Aorta (tissue), 5 donors: ENCODE measurements around the gene MAN2A1. TPM values are rescaled to one million over a fixed set of nuclear protein-coding genes. Genes with fewer than 3 reads are reported as not detected.

ENCODE experiments used
- ATAC-seq: fragments of 200-7000 bp; cut with Tn5 transposase; one replicate; pipeline ENCODE4 v1.9.1; 2022; ENCODE audit warnings: moderate library complexity; ENCODE audit not compliant: low FRiP score
- DNase-seq, 2 donors: peaks; one replicate each; pipeline ENCODE4 v3.0.0-alpha.2; 2020
- H3K27ac ChIP-seq, 2 donors: one replicate each; pipeline ENCODE4 v1.5.1; 2013; ENCODE audit warnings: low read length in 2 of 2, mild to moderate bottlenecking in 2 of 2, moderate library complexity in 2 of 2, control low read depth in 1 of 2, inconsistent platforms in 1 of 2, low read depth in 1 of 2
- H3K27me3 ChIP-seq, 2 donors: one replicate each; pipeline ENCODE4 v1.6.1; 2013; ENCODE audit warnings: control low read depth in 1 of 2, low read length in 1 of 2, mild to moderate bottlenecking in 1 of 2, moderate library complexity in 1 of 2; ENCODE audit not compliant: insufficient read depth in 2 of 2, control insufficient read depth in 1 of 2
- H3K36me3 ChIP-seq, 2 donors: one replicate each; pipeline ENCODE4 v1.6.1; 2013; ENCODE audit warnings: control low read depth in 1 of 2, low read length in 1 of 2, mild to moderate bottlenecking in 1 of 2; ENCODE audit not compliant: insufficient read depth in 2 of 2, control insufficient read depth in 1 of 2
- H3K4me1 ChIP-seq, 2 donors: one replicate each; pipeline ENCODE4 v1.6.1; 2013; ENCODE audit warnings: low read length in 2 of 2, control low read depth in 1 of 2, mild to moderate bottlenecking in 1 of 2, moderate library complexity in 1 of 2; ENCODE audit not compliant: insufficient read depth in 2 of 2, control insufficient read depth in 1 of 2
- H3K4me3 ChIP-seq, 2 donors: one replicate each; pipeline ENCODE4 v1.5.1; 2013; ENCODE audit warnings: low read length in 2 of 2, control low read depth in 1 of 2, mild to moderate bottlenecking in 1 of 2
- H3K9me3 ChIP-seq: one replicate; pipeline ENCODE4 v1.6.1; 2013; ENCODE audit warnings: mild to moderate bottlenecking, low read length; ENCODE audit not compliant: control insufficient read depth
- WGBS, 2 donors: extraction: QIAGEN DNeasy Blood & Tissue Kit; methylation state at CpG; one replicate each; pipeline ENCODE4 v1.1.7; 2013; 5-methylcytosine and 5-hydroxymethylcytosine counted together
- intact Hi-C, 2 donors: fragments of 100-400 bp; cut with DNase I; formaldehyde crosslinking; loops; one replicate each; pipeline versions ENCODE4 v1.14.2 to v1.15.0; 2022
- polyA plus RNA-seq, 2 donors: library from polyadenylated mRNA; stranded (reverse); fragments of 200-250 nt; gene quantifications; one replicate each; pipeline ENCODE4 v1.2.3, GENCODE V29; 2013
- total RNA-seq, 2 donors: library from RNA; stranded (reverse); fragmentation: NEBNext Ultra II Directional; extraction: Animal tissue kit (Norgen Biotek cat#: 25700); gene quantifications; one replicate each; pipeline ENCODE4 v1.2.1, GENCODE V29; 2021
- donor health status: healthy with polysubstance abuse.
- donor health status: Bipolar disorder and iron deficiency.
- donor health status: DM: no; HTN: no; CAD: no.
- donor health status: DM: no; HTN: no; CAD: no.
- donor health status: DM: yes; HTN: yes; CAD: no.

Gene MAN2A1
- total and polyA plus RNA-seq, 4 donors = 14.5 to 69.7 (median 40.6) TPM

GRCh38 chr5:109868737-109869136 lies 179.0 kb downstream of the MAN2A1 start:
- no peak overlapping the region for H3K27ac ChIP-seq
- ATAC-seq (no peak), DNase-seq (no peak)
- no peaks in the 10 kb centered on the region for H3K27me3 ChIP-seq
- no peaks in the 10 kb centered on the region for H3K9me3 ChIP-seq
- intact Hi-C loops = no loop called here
- 81 to 82% methylated on average over 2 of the region's 2 CpGs for WGBS, 2 donors
- H3K4me3 ChIP-seq = no peak overlapping the region
- peaks cover 2 to 6% of the 10 kb centered on the region in 2 donors for H3K36me3 ChIP-seq
- peaks cover 0 to 1% of the 10 kb centered on the region in 2 donors for H3K4me1 ChIP-seq

- Histone ChIP-seq H3K36me3 (peaks cover 0 to 2% of the 10 kb centered on the region in 2 donors), H3K27ac (no peak overlapping the region), H3K4me1 (peaks cover 0 to 1% of the 10 kb centered on the region in 2 donors), H3K4me3 (no peak overlapping the region), H3K27me3 (no peaks in the 10 kb centered on the region), H3K9me3 (no peaks in the 10 kb centered on the region)
- ATAC-seq (no peak), DNase-seq (no peak)
- 97 to 98% methylated on average over 4 of the region's 4 CpGs for WGBS, 2 donors
- intact Hi-C loops = no loop called here
These were observed 184.0 kb downstream of the MAN2A1 start for GRCh38 chr5:109873687-109874086.

GRCh38 chr5:109874108-109874507 lies 184.4 kb downstream of the MAN2A1 start:
- no peak overlapping the region for H3K27ac ChIP-seq
- 95 to 97% methylated on average over 2 of the region's 2 CpGs for WGBS, 2 donors
- no peaks in the 10 kb centered on the region for H3K27me3 ChIP-seq
- DNase-seq (no peak), ATAC-seq (no peak)
- H3K9me3 ChIP-seq = no peaks in the 10 kb centered on the region
- H3K36me3 ChIP-seq = peaks cover 0 to 2% of the 10 kb centered on the region in 2 donors
- peaks cover 0 to 1% of the 10 kb centered on the region in 2 donors for H3K4me1 ChIP-seq
- H3K4me3 ChIP-seq = no peak overlapping the region
- intact Hi-C loops = no loop called here

- ATAC-seq (no peak), DNase-seq (no peak)
- intact Hi-C loops = no loop called here
- Histone ChIP-seq H3K27me3 (no peaks in the 10 kb centered on the region), H3K4me3 (no peak overlapping the region), H3K9me3 (no peaks in the 10 kb centered on the region), H3K27ac (no peak overlapping the region), H3K36me3 (peaks cover 0 to 1% of the 10 kb centered on the region in 2 donors), H3K4me1 (peaks cover 0 to under 1% of the 10 kb centered on the region in 2 donors)
- WGBS, 2 donors = 88 to 89% methylated on average over 6 of the region's 6 CpGs
These were observed 186.5 kb downstream of the MAN2A1 start for GRCh38 chr5:109876030-109876725.

- WGBS, 2 donors = 85 to 89% methylated on average over 10 of the region's 10 CpGs
- Histone ChIP-seq H3K36me3 (no peaks in the 10 kb centered on the region), H3K27ac (no peak overlapping the region), H3K27me3 (no peaks in the 10 kb centered on the region), H3K4me1 (no peaks in the 10 kb centered on the region), H3K4me3 (no peak overlapping the region), H3K9me3 (no peaks in the 10 kb centered on the region)
- intact Hi-C loops = no loop called here
- DNase-seq (no peak), ATAC-seq (no peak)
These were observed 187.4 kb downstream of the MAN2A1 start for GRCh38 chr5:109876941-109877669.

GRCh38 chr5:109877670-109878045 lies 187.9 kb downstream of the MAN2A1 start:
- Histone ChIP-seq H3K27ac (no peak overlapping the region), H3K4me3 (no peak overlapping the region), H3K9me3 (no peaks in the 10 kb centered on the region), H3K36me3 (no peaks in the 10 kb centered on the region), H3K27me3 (no peaks in the 10 kb centered on the region), H3K4me1 (no peaks in the 10 kb centered on the region)
- intact Hi-C loops = no loop called here
- ATAC-seq = no peak
- no peak for DNase-seq
- WGBS, 2 donors = 96% methylated on average over 6 of the region's 6 CpGs

- H3K36me3 ChIP-seq = no peaks in the 10 kb centered on the region
- no peak overlapping the region for H3K4me3 ChIP-seq
- intact Hi-C loops = no loop called here
- H3K27me3 ChIP-seq = no peaks in the 10 kb centered on the region
- no peaks in the 10 kb centered on the region for H3K4me1 ChIP-seq
- WGBS, 2 donors = 93 to 94% methylated on average over 5 of the region's 5 CpGs
- ATAC-seq (no peak), DNase-seq (no peak)
- no peak overlapping the region for H3K27ac ChIP-seq
- H3K9me3 ChIP-seq = no peaks in the 10 kb centered on the region
These were observed 189.2 kb downstream of the MAN2A1 start for GRCh38 chr5:109878887-109879286.

- intact Hi-C loops = no loop called here
- H3K9me3 ChIP-seq = no peaks in the 10 kb centered on the region
- DNase-seq (no peak), ATAC-seq (no peak)
- H3K27me3 ChIP-seq = no peaks in the 10 kb centered on the region
- H3K4me3 ChIP-seq = no peak overlapping the region
- WGBS, 2 donors = 64 to 67% methylated on average over 6 of the region's 6 CpGs
- no peak overlapping the region for H3K27ac ChIP-seq
- no peaks in the 10 kb centered on the region for H3K4me1 ChIP-seq
- no peaks in the 10 kb centered on the region for H3K36me3 ChIP-seq
These were observed 191.4 kb downstream of the MAN2A1 start for GRCh38 chr5:109880907-109881685.
